ENCODE measurements around the gene ADAM17.

- TF ChIP-seq FOXM1 (IDR thresholded peaks at IDR 0.05; ENCODE audit: borderline replicate concordance) (no peak), ARNT (IDR thresholded peaks at IDR 0.05) (no peak), FOXK2 (IDR thresholded peaks at IDR 0.05) (no peak), ELF4 (IDR thresholded peaks at IDR 0.05) (no peak), TARDBP (IDR thresholded peaks at IDR 0.05) (no peak), SP1 (IDR thresholded peaks at IDR 0.05) (no peak), NFRKB (IDR thresholded peaks at IDR 0.05) (no peak), BHLHE40 (IDR thresholded peaks at IDR 0.05; ENCODE audit: borderline replicate concordance) (no peak), HDGF (IDR thresholded peaks at IDR 0.05; ENCODE audit: borderline replicate concordance) (no peak), LEF1 (IDR thresholded peaks at IDR 0.05; ENCODE audit: borderline replicate concordance) (no peak), CTBP1 (IDR thresholded peaks at IDR 0.05; ENCODE audit: borderline replicate concordance) (no peak), ZNF384 (IDR thresholded peaks at IDR 0.05) (no peak), FOXA1 (IDR thresholded peaks at IDR 0.05) (no peak), PKNOX1 (IDR thresholded peaks at IDR 0.05) (no peak)
Measured at GRCh38 chr2:9465170-9465569, 90.5 kb downstream of the ADAM17 start.

Data from HEK293T (cell line).